T-helper 1 cell treated with Interleukin-12 subunit alpha and Interleukin-12 subunit beta and Interleukin-4 antibody, amounts not matched to agents 30 μg/mL and 1 μg/mL, for 36 hours (primary cell): Measurements from ENCODE around the gene RYR2.

ENCODE experiments used
- H3K27ac Mint-ChIP-seq: one replicate; pipeline ENCODE4 v1.8.0; 2021; ENCODE audit warnings: mild to moderate bottlenecking, mixed read lengths
- H3K27me3 Mint-ChIP-seq: one replicate; pipeline ENCODE4 v1.8.0; 2021; ENCODE audit warnings: low read depth, mixed read lengths
- H3K36me3 Mint-ChIP-seq: one replicate; pipeline ENCODE4 v1.8.0; 2021; ENCODE audit warnings: low read depth, mixed read lengths
- H3K4me1 Mint-ChIP-seq: one replicate; pipeline ENCODE4 v1.8.0; 2021; ENCODE audit warnings: low read depth, mixed read lengths
- H3K4me3 Mint-ChIP-seq: one replicate; pipeline ENCODE4 v1.8.0; 2021; ENCODE audit warnings: mild to moderate bottlenecking, moderate library complexity, mixed read lengths
- H3K9me3 Mint-ChIP-seq: one replicate; pipeline ENCODE4 v1.8.0; 2021; ENCODE audit warnings: mixed read lengths

RYR2 gene

DNA sequence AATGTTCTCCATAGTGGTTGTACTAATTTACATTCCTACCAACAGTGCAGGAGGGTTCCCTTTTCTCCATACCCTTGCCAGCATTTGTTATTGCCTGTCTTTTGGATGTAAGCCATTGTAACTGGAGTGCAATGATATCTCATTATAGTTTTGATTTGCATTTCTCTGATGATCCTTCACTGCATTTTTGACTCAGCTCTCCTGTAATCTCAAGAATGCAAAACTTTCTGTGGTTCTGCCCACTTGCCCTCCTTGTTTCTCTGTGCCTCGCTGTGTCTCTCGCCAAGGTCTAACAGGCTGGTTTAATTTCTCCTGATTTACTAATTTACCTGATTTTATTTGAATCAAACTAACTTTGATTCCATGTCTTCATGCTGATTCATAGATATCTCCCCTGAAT, 440.8 kb downstream of the RYR2 start:
- Mint-ChIP-seq H3K4me3 (no peak overlapping the region), H3K27me3 (no peaks in the 10 kb centered on the region), H3K4me1 (no peaks in the 10 kb centered on the region), H3K27ac (no peak overlapping the region), H3K9me3 (peaks cover 5% of the 10 kb centered on the region), H3K36me3 (no peaks in the 10 kb centered on the region)

DNA sequence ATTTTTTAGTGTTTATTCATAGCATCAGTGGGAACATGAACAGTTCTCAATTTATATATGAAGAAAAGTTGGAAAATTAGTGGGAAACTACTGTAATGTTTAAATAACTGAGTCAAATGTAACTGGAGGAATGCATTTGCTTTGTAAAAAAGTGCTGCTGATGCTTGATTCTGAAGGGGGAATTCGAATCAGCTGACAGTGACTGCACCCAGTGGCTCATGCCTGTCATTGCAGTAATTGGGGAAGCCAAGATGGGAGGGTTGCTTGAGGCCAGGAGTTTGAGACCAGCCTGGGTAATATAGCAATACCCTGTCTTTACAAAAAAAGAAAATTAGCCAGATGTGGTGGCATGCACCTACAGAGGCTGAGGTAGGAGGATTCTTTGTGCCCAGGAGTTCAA, 450.4 kb downstream of the RYR2 start:
- Mint-ChIP-seq H3K4me1 (no peaks in the 10 kb centered on the region), H3K4me3 (no peak overlapping the region), H3K36me3 (no peaks in the 10 kb centered on the region), H3K27me3 (no peaks in the 10 kb centered on the region), H3K9me3 (no peaks in the 10 kb centered on the region), H3K27ac (no peak overlapping the region)

- no peaks in the 10 kb centered on the region for H3K36me3 Mint-ChIP-seq
These were observed 458.6 kb downstream of the RYR2 start for GRCh38 chr1:237500566-237500965.

DNA sequence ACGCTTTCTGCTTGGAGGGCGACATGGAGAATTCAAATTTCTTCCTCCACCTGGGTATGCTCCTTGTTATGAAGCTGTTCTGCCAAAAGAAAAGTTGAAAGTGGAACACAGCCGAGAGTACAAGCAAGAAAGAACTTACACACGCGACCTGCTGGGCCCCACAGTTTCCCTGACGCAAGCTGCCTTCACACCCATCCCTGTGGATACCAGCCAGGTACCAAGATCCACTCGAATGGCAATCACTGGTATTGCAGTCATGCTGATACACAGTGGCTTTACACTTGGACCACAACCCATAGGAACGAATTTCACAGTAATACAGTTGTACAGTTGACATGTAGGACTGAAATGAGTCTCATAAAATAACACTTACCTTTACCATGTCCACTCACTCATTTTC, 461.3 kb downstream of the RYR2 start:
- H3K36me3 Mint-ChIP-seq: no peaks in the 10 kb centered on the region
- H3K27ac Mint-ChIP-seq: no peak overlapping the region
- peaks cover 3% of the 10 kb centered on the region for H3K4me1 Mint-ChIP-seq
- no peaks in the 10 kb centered on the region for H3K9me3 Mint-ChIP-seq
- no peak overlapping the region for H3K4me3 Mint-ChIP-seq
- H3K27me3 Mint-ChIP-seq: peaks cover 8% of the 10 kb centered on the region

More at GRCh38 chr1:237500566-237500965, 458.6 kb downstream of the RYR2 start:
- H3K9me3 Mint-ChIP-seq: no peaks in the 10 kb centered on the region
- no peak overlapping the region for H3K27ac Mint-ChIP-seq
- H3K27me3 Mint-ChIP-seq: peaks cover 8% of the 10 kb centered on the region
- no peak overlapping the region for H3K4me3 Mint-ChIP-seq
- H3K4me1 Mint-ChIP-seq: no peaks in the 10 kb centered on the region

GRCh38 chr1:237507005-237507404, 465.0 kb downstream of the RYR2 start:
- Mint-ChIP-seq H3K4me1 (peaks cover 3% of the 10 kb centered on the region), H3K4me3 (no peak overlapping the region), H3K27ac (no peak overlapping the region), H3K36me3 (no peaks in the 10 kb centered on the region), H3K27me3 (peaks cover 4% of the 10 kb centered on the region), H3K9me3 (no peaks in the 10 kb centered on the region)

GRCh38 chr1:237509748-237510147, 467.8 kb downstream of the RYR2 start:
- Mint-ChIP-seq H3K9me3 (no peaks in the 10 kb centered on the region), H3K27ac (no peak overlapping the region), H3K36me3 (no peaks in the 10 kb centered on the region), H3K4me1 (peaks cover 3% of the 10 kb centered on the region), H3K4me3 (no peak overlapping the region), H3K27me3 (no peaks in the 10 kb centered on the region)

DNA sequence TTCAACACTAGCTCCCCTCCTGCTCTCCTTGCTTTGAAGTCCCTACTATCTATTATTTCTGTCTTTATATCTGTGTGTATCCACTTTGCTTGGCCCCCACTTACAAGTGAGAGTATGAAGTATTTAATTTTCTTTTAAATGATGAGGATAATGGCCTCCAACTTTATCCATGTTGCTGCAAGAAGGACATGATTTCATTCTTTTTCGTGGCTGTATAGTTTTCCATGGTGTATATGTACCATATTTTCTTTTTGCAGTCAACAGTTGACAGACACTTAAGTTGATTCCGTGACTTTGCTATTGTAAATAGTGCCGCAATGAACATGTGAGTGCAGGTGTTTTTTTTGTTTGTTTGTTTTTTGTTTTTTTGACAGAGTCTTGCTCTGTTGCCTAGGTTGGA, 483.1 kb downstream of the RYR2 start:
- Mint-ChIP-seq H3K9me3 (no peaks in the 10 kb centered on the region), H3K36me3 (no peaks in the 10 kb centered on the region), H3K27me3 (no peaks in the 10 kb centered on the region), H3K27ac (no peak overlapping the region), H3K4me3 (no peak overlapping the region), H3K4me1 (no peaks in the 10 kb centered on the region)

- Mint-ChIP-seq H3K4me1 (no peaks in the 10 kb centered on the region), H3K9me3 (no peaks in the 10 kb centered on the region), H3K4me3 (no peak overlapping the region), H3K27me3 (no peaks in the 10 kb centered on the region), H3K27ac (no peak overlapping the region), H3K36me3 (no peaks in the 10 kb centered on the region)
These were observed 485.8 kb downstream of the RYR2 start for GRCh38 chr1:237527761-237528160.

GRCh38 chr1:237528545-237528944, 486.6 kb downstream of the RYR2 start:
- Mint-ChIP-seq H3K4me1 (no peaks in the 10 kb centered on the region), H3K4me3 (no peak overlapping the region), H3K27me3 (no peaks in the 10 kb centered on the region), H3K27ac (no peak overlapping the region), H3K36me3 (no peaks in the 10 kb centered on the region), H3K9me3 (no peaks in the 10 kb centered on the region)

DNA sequence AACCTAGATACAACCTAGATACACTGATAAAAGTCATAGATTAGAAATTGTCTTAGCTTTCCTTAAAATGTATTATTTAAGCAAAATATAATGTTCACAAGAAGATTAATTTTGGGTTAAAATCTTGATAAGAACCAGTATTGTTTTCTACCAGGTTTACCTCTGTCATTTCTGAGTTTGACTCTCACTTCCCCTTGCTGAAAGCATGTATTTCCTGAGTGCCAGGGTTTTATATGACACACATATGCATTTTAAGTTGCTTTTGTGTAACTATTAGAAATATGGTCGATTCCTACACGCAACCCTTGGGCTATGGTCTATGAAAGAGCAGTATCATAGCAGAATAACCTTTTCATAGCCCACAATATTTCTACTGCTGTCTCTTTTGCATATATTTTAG, 497.1 kb downstream of the RYR2 start:
- Mint-ChIP-seq H3K27me3 (no peaks in the 10 kb centered on the region), H3K36me3 (no peaks in the 10 kb centered on the region), H3K9me3 (no peaks in the 10 kb centered on the region), H3K4me3 (no peak overlapping the region), H3K27ac (no peak overlapping the region), H3K4me1 (no peaks in the 10 kb centered on the region)

- Mint-ChIP-seq H3K27me3 (no peaks in the 10 kb centered on the region), H3K9me3 (no peaks in the 10 kb centered on the region), H3K27ac (no peak overlapping the region), H3K4me1 (no peaks in the 10 kb centered on the region), H3K4me3 (no peak overlapping the region), H3K36me3 (no peaks in the 10 kb centered on the region)
These were observed 500.8 kb downstream of the RYR2 start for GRCh38 chr1:237542525-237543418.

GRCh38 chr1:237553078-237553477, 511.1 kb downstream of the RYR2 start:
- Mint-ChIP-seq H3K27ac (no peak overlapping the region), H3K27me3 (peaks cover 4% of the 10 kb centered on the region), H3K4me3 (no peak overlapping the region), H3K36me3 (no peaks in the 10 kb centered on the region), H3K4me1 (no peaks in the 10 kb centered on the region), H3K9me3 (no peaks in the 10 kb centered on the region)

DNA sequence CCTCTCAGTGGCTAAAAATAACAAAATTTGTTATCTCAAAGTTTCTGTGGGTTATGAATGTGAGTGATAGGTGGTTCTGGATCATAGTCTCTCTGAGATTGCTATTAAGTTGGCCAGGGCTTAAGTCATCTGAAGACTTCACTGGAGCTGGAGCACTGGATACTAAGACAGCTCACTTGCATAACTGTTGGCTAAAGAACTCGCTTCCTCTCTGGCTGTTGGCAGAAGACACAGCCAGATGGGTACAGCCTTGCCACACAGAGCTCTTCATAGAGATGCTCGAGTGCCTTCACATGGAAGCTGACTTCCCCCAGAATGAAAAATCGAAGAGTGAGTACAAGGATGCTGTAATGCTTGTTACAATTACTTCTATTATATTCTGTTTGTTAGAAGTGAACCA, 514.9 kb downstream of the RYR2 start:
- Mint-ChIP-seq H3K4me1 (no peaks in the 10 kb centered on the region), H3K9me3 (no peaks in the 10 kb centered on the region), H3K4me3 (no peak overlapping the region), H3K27me3 (peaks cover 4% of the 10 kb centered on the region), H3K27ac (no peak overlapping the region), H3K36me3 (no peaks in the 10 kb centered on the region)

DNA sequence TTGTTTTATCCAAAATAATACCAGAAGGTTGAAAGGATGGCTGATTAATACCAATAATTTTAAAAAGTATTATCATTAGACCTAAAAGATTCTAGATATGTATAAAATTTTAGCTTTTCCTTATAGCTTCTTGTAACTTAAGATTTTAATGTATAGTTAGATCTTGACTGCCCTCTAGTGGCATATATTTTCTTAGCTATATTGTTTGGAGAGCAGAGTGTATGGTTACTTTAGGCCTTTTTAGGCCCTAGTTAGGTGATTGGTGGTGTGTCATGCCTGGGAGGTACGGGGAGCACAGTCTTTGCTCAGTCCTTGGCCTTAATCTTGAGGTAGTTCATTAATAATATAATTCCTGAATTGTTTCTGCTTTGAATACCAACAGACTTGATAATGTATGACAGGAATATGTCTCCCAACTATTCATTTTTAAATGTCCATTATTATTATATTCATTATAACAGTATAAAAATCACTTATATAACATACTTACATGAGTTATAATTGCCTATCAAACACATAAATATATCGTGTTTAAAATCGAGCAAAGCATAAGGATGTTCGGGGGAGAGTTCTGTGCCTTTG, 520.3 kb downstream of the RYR2 start:
- Mint-ChIP-seq H3K27me3 (no peaks in the 10 kb centered on the region), H3K36me3 (no peaks in the 10 kb centered on the region)

GRCh38 chr1:237565236-237565635, 523.3 kb downstream of the RYR2 start:
- no peaks in the 10 kb centered on the region for H3K27me3 Mint-ChIP-seq
- no peaks in the 10 kb centered on the region for H3K4me1 Mint-ChIP-seq
- no peaks in the 10 kb centered on the region for H3K9me3 Mint-ChIP-seq
- no peak overlapping the region for H3K4me3 Mint-ChIP-seq
- no peaks in the 10 kb centered on the region for H3K36me3 Mint-ChIP-seq
- no peak overlapping the region for H3K27ac Mint-ChIP-seq

More for the DNA sequence above, 520.3 kb downstream of the RYR2 start:
- H3K4me3 Mint-ChIP-seq: no peak overlapping the region
- no peaks in the 10 kb centered on the region for H3K4me1 Mint-ChIP-seq
- H3K27ac Mint-ChIP-seq: no peak overlapping the region
- H3K9me3 Mint-ChIP-seq: no peaks in the 10 kb centered on the region
